Activated effector memory CD4-positive, alpha-beta T cell treated with Interleukin-2 at 50 U/mL for 16 hours (primary cell): Measurements from ENCODE around the gene SEL1L.
"Not testable (repeated sequence)": the region's sequence is repeated elsewhere in the genome, so short reads cannot be mapped to it uniquely, and the experiment has no call there.

Experiments used
- DNase-seq: peaks from one replicate; pipeline ENCODE4 v3.0.0-alpha.2; 2020

SEL1L gene

DNA sequence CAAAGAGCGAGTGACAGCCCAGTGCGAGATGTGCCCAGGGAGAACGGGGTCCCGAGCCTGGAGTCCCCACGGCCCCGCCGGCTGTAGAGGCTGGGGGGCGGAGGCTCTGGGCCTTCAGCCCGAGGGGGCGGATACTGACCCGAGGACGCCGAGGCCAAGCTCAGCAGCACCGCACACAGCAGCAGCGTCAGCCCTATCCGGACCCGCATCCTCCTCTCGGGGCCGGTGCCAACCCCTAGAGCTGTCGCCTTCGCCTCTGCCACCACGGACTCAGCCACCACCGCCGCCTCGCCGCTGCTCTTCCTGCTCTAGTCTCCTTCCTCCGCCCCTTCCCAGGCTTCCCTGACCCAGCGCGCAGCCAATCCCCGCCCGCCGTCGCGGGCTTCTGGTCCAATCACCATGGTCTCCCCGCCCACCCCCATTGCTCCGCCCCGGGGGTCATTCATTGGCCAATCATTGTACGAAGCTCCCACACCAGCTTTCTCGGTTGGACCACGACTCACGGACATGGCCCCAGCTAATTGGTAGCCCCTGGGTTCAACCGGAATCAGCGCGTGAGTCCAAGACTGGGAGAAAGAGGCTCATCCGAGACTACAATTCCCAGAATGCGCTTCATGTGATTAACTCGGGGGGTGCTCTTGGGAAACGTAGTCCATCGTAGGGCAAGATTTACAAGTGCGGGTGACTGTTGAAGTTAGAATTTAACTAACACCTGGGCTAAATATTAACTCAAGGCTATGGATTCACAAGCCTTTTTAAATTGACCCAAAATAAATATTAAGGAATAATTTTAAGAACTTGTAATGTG is at the start of gene SEL1L:
Gene SEL1L, minus strand, starts transcription at position 318 of the 808 bp plus-strand sequence. Its CDS starts 109 bp downstream, at position 209.
- peak; percentile 100 for DNase-seq

- no peak for DNase-seq
Observed at GRCh38 chr14:81582420-81582819, 48.8 kb upstream of the SEL1L start.

- no peak for DNase-seq
Observed at GRCh38 chr14:81579115-81579514, 45.5 kb upstream of the SEL1L start.

GRCh38 chr14:81571437-81571836 is 37.8 kb upstream of the SEL1L start:
- DNase-seq, result no peak

DNA sequence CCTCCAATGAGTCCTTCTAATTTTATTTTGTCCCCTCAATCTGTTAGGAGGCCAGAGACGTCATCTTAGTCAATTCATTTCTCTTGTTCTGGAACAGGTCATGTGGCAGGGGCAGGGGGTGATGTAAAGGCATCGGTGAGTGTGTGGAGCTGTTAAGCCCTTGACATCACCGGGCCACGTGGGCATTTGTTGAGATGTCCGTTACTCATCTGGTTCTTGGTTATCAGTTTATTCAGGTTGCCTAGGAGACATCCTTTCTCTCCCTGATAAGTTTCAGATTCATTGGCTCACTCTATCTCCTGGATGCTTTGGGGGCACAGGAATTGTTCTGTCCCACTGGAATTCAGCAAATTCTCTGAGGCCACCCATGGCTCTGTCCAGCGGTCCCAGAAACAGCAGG is 33.6 kb upstream of the SEL1L start:
- DNase-seq, result no peak

GRCh38 chr14:81565441-81566290 is 32.0 kb upstream of the SEL1L start:
- no peak for DNase-seq

- no peak for DNase-seq
Observed at GRCh38 chr14:81562818-81563217, 29.2 kb upstream of the SEL1L start.

DNA sequence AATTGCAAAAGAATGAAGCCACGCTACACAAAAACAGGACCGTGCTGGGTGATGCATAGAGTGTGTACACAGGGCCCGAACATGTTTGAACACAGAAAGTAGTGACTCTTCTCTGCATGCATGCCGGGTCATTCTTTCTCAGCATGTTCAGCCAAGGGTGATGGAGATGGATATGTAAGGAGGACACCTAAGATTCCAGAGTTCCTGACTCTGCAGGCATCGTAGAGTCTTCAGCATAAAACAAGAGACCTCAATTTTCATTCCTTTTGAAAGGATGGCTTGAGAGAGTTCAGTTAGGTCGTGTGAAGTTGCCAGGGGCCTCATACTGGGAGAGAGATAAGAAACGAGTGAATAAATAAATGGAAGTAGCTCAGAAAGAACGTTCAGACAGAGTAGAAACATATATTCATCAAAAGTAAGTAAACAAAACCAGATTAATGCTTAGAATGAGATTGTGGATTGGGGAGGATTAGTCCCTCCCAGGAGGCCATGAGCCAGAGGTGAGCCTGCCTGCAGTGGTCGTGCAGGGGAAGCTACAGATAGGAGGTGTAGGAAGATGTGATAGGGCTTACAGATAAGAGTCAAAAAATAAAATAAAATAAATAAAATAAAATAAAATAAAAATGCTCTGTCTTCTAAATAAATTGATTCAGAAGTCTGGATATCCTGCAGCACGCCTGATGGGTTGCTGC is 27.6 kb upstream of the SEL1L start:
- DNase-seq, result no peak

- DNase-seq, result no peak
Observed at GRCh38 chr14:81559385-81559784, 25.7 kb upstream of the SEL1L start.

- DNase-seq, result no peak
Observed at GRCh38 chr14:81557146-81557545, 23.5 kb upstream of the SEL1L start.

DNA sequence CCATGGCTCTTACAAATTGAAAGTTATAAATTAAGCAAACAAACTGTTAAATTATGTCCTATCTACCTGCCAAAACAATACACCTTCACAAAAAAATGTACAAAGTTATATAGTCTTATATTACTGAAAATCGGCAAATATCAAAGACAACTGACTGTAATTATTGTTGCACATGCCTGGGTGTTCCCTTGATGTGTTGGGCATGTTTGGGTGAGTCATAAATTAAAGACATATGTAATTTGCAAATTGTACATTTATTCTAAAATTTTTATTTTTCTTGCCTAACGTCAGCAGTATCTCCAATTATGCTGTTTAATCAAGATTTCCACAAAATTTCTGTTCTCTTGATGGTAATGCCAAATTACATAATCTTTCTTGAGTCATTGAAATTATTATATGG is 22.0 kb upstream of the SEL1L start:
- DNase-seq, result no peak

- DNase-seq, result no peak
Observed at GRCh38 chr14:81555051-81555450, 21.4 kb upstream of the SEL1L start.

GRCh38 chr14:81551471-81551870 is 17.8 kb upstream of the SEL1L start:
- DNase-seq, result no peak

DNA sequence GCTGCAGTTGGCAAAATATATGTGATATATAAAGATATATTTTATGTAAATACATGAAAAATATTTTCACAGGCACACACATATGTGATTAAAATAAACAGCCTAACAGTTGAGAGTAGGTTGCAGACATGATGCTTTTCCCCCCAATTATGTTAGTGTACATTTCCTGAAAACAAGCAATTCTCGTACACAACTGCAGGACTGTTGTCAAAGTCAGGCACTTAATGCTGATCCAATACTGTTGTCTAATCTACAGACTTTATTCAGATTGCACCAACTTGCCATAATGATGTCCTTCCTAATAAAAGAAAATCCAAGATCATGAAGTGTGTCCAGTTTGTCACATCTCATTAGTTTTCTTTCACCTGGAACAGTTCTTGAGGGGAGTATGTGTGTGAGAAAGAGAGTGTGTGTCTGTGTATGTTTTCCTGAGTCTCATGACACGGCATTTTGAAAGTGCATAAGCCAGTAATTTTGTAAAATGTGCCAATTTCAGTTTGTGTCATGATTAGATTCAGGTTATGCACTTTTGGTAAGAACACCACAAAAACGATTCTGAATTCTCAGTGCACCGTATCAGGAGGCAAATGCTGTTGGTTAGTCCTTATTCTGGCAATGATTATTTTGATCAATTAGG is 16.5 kb upstream of the SEL1L start:
- no peak for DNase-seq

- not testable (repeated sequence) for DNase-seq
Observed at GRCh38 chr14:81541206-81541605, 7.6 kb upstream of the SEL1L start.

DNA sequence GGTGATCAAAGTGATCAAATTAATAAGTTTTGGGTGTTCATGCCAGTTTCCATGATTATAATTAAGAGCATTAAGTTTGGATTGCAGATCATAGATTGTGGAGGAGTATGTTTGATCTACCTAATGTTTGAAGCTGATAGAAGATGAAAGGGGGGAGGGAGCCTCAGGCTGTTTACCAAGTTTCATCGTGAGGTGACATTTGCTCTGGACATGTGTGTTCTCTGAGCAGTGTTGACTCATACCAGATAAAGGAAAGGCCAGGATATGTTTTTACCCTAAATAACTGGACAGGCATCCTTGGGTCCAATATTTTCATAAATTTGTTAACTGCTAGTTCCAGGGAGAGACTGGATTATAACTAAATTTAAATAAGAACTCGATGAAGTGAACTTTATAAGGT is 3.5 kb upstream of the SEL1L start:
- no peak for DNase-seq

DNA sequence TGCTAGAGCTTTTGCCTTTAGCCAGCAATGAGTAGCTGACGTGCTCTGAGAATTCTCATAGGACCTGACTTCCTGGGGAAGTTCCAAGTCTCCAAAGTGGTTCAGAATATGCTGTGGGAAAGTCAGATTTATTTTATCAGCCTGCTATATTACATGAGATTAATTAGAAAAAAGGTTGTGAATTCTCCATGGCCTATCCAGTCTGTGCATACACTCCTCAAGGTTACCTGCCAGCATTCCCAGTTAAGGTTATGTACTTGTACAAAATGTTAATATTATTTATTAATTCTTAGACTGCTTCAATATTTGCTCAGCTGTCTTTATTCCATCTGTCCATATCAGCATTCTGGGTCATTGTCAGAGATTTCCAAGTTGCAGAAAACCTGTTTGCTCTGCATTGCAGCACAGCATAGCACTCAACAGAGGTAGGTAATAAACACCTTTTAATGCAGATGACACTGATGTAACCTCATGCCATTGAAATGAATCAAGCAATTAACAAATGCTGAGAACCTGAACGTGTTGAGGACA is 2.7 kb upstream of the SEL1L start:
- DNase-seq, result no peak

DNA sequence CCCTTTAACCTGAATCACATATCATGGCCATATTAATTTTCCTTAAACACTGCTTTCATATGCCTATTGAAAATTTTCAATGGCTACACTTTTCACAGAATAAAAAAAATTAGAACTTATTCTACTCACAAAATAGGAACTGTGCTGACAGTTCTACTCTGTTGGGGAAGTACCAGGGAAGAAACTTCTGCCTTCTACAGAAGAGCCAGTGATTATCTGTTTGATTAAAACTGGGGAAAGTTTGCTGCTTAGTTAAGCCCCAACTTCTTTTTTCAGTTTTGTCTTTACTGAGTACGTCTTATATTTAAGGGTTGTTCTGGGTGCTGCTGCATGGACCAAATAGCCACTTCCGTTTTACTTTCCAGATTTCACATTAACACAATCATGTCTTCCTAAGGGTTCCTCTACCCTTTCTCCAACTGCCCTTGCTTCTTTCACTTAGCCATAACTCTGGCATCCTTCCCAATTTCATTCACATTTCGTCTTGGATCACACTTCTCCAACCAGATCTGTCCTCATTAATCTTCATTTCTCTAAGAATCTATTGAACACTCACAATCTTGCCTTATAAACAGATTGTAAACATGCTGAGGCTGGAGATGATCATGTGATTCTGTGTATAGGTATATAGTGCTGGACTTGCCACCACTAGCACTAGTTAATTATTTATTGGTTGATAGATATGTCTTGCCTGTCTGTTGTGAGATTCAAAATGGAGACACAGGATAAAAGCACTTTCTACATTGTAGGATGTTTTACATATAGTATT is 1.9 kb upstream of the SEL1L start:
- DNase-seq, result no peak

DNA sequence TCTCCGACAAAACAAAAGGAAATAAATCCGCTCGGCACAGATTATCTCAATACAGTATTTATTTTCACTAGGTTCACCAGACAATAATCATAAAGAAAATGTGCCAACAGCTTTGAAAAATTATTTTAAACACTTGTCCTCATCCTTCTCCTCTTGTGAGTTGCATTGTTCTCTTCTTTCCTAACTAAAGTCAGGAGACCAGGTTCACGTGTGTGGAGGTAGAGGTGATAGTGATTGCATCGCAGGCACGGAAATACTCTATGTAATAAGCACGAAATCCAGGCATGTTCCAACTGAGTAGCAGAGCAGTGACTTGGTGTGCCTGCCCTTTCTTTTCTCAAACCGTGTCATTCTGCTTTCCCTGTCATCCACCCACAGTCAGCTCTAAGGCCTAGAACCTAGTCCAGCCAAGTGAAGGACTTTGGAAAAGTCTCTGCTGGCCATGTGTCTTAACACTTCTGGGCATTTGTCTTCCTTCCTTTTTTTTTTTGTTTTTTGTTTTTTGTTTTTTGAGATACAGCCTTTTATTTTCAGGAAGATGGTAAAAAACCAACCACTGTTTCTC is 939 bp upstream of the SEL1L start:
- no peak for DNase-seq

DNA sequence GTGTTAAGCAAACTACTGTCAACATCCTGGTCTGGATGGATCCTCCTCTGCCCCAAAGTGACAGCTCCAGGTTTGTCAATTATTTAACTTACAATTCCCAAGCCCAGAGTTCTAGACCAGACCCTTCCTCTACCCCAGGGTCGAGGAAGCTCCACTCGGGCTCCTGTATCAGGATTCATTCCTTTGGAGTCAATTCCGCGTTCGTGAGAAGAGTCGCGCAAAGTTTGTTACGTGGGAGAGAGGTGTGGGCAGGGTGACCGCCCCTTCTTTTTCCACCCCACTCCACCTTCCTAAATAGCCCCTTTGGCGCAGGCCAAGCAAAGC is 479 bp downstream of the SEL1L start:
- DNase-seq, result no peak

DNA sequence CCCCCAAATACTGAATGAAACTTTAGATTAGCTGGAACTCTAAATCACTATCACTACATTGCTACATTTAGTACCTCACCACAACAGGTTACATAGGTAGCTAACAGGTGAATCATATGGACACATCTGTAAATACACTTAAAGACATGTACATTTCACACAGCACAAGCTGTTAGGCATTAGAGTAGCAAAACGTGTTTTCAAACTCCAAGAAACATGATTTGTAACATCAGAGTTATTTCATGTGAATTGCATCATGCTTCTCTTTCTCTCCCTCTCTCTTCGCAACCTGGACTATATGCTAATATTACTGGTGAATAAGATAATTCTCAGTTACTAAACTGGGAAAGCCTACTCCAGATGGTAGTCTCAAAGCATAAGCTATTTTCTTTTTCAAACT is 4.3 kb downstream of the SEL1L start:
- no peak for DNase-seq

GRCh38 chr14:81525129-81525528 is 8.5 kb downstream of the SEL1L start:
- no peak for DNase-seq
